ENCODE data around the gene COMMD8. TPM values are rescaled to one million over a fixed set of nuclear protein-coding genes. Genes with fewer than 3 reads are reported as not detected.

COMMD8 gene
- total RNA-seq, 1 experiment from 2014 or later = 44.7 TPM

DNA sequence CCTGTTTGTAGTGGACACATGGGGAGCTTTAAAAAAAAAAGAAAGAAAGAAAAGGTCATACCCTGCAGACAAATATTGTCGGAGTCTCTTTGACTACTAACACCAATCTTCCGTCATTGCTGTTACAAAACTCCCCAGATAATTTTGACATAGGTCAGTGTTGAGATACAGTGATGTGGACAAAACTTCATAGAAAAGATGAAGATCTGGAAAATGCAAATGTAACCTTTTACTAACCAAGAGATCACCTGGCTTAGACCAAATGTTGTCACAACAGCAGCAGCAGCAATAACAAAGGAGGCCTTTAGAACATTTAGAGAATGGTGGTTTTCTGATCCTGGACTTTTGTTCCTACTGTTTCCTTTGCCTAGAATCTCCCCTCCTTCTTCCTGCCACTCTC lies 8.1 kb upstream of the COMMD8 start:
- DNase-seq (ENCODE audit: low read depth) = no peak

DNA sequence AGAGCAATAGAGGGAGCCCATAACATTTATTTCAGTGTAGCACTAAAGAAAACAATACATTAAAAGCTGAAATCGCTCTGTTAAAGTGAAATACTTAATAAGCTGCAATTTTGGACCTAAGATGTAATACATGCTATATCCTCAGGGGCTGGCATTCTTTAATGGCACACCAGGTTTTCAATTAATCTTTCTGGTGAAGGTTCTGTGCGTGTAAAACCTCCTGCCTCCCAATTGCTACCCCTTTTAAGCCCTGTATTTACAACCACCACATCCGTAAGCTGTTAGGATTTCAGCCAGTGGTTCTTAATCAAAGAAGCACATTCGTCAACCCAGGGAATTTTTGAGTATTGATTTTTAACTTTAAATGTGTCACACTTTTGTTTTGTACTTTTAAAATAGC lies 7.6 kb upstream of the COMMD8 start:
- no peak for DNase-seq (ENCODE audit: low read depth)

DNA sequence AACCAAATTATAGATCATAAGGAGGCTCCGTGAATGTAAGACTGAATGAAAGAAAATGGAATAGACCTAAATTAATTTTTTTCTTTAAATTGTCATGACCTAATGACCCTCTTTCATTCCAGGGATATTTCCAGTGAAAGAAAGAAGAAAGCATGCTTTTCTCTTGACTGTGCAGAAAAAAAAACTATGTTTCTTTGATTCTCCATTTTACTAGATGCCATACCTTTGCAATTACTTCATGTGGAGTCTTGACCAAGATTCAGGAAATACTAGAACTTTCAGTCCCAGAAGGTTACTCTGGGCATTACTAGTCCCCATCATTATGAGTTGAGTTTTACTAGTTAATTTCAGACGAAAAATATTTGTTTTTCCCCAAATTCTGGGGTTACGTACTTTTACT lies 6.4 kb upstream of the COMMD8 start:
- DNase-seq (ENCODE audit: low read depth) = peak; percentile 49

DNA sequence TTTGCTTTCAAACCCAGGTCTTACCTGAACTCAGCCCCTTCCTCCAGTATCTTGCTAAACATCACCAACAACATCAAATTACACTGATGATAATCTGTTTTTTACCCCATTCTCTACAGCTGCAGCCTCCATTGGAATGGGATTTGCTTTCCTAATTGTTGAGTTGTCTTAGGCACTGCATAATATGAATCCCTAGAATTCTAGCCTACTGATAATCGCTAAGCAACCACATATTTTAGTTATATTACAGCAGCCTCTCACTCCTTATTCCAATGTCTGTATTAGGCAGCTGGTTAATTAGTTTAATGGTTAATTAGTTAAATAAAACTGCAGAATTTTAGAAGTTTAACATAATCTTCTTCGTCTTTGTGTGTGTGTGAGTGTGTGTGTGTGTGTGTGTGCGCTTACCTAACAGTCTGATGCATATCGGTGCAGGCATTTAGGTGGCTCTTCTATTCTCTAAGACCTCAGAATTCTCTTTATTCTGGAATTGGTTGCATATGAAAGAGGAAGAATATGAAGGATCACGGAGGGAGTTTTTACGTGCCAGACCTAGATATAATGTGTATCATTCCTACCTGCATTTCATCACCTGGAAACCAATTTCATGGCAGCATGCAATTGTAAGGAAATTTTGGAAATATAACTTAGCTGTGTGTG lies 5.3 kb upstream of the COMMD8 start:
- peak; percentile 38 for DNase-seq (ENCODE audit: low read depth)

DNA sequence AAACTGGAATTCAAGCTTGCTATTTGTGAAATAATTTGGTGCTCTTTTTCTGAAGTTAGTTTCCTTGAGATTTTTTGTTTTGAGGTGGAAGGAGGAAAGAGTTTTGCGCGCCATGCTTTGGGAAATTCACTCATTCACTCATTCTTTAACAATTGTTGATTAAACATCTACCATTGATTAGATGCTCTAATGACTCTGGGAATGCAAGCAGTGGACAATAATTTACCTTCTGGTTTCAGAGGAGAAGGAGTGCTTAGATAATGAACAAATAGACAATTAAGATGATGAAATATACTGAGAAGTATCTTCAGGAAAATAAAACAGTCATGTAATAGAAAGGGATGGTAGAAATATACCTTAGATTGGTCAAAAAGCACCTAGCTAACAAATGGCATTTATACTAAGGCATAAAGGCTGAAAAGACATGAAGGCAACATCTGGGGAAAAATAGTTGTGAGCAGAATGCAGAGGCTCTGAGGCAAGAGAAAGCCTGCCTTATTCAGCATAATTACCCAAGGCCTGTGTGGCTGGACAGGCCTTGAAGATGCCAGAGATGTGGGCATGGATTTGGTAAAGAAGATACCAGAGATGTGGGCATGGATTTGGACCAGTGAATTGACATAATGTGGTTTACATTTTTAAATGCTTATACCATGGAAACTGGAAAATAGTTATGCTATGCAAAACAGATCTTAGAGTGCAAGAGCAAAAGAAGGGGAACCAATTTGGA lies 2.7 kb upstream of the COMMD8 start:
- DNase-seq (ENCODE audit: low read depth) = no peak

DNA sequence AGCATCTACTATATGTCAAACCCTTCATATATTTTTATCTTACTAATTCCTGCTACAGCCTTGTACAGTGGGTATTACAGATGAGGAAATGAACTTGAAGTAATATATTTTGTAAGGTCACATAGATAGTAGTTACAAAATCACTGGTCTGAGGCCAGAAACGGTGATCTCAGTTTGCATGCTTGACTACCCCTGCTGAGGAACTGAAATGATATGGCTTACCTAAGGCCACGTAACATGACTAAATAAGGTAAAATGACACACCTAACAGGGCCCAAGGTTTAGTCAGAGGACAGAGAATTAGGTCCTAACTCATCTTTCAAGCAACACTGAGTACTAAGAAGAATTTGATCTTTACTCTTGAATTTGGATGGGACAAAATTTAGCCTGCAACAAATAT lies 1.5 kb upstream of the COMMD8 start:
- DNase-seq (ENCODE audit: low read depth) = peak; percentile 12

DNA sequence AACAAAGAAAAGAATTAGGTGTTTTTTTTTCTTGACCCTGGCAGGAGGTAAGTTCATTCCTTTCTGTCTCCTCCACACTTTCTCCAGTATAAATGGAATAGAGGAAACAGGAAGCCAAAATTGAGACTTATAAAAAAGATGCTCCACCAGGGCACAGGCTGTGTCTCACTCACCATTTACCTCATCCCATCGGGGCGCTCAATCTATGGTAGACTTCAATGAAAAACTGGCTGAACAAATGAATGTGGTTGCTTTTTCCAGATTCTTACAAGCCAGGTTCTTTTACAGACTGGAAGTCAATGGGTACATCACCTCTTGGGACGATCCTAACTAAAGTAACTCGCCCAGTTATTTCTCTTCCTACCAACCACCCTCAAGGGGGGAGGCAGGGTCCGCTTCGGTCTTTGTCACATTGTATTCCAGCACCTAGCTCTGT lies 685 bp downstream of the COMMD8 start:
- DNase-seq (ENCODE audit: low read depth) = no peak

DNA sequence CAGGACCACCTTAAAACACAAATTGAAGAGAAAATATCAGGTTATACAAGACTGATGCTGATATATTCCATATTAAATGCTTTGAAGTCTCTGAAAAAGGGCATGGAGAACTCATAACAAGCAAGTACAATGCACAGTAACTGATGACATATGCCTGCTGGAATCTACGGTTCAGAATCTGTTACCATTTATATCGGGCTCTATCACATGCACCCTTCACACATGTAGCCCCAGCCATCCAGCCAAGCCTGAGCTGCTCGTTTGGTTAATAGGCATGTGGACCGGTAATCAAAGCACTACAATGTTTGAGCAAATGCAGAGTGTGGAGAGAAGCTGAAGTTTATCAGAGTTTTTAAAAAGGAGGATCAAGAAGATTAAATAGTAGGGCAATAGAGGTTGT lies 11.8 kb downstream of the COMMD8 start:
- DNase-seq (ENCODE audit: low read depth) = no peak

DNA sequence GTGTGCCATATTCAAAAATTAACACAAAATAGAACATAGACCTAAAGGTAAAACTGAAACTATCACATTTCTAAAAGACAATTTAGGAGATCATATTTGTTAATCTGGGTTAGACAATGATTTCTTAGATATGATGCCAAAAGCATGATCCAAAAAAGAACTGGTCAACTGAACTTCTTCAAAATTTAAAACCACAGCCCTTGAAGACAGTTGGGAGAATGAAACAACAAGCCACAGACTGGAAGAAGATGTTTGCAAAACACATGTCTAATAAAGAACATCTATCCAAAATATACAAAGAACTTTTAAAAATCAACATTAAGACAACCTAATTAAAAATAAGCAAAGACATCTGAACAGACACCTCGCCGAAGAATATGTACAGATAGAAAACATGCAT lies 19.5 kb downstream of the COMMD8 start:
- DNase-seq (ENCODE audit: low read depth) = no peak

DNA sequence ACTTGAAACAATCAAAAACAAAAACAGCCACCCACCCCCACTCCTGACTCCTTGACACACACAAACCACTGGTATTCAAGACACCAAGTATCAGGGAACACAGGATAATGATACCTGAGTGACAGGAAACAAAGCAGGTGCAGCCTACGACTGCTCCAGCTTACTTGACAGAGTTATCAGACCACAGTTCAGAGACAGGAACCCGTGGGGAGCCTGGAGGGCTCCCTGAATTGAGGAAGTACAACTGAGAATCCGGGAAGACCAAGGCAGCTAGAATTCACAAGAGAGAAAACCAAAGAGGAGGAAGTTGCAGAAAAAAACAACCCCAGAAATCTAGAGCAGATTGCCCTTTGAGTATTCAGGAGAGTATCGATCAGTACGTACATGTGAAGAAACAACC lies 20.5 kb downstream of the COMMD8 start:
- DNase-seq (ENCODE audit: low read depth) = no peak

DNA sequence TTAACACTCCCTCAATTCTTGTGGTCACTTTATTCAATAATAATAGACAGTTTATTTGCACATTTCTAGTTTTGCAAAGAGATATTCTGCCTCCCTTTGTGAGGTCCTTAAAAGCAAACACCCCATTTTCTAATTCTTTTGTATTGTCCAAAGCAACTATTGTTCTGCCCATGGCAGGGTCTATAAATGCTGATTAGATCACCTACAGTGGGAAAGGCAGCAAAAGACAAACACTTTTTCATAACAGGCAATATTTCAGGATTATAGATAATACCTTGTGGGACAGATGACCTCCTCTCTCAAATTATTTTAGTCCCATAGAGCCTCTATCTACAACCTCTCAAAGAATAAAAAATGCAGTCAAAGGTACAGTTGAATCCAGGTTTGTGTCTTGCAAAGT lies 28.6 kb downstream of the COMMD8 start:
- no peak for DNase-seq (ENCODE audit: low read depth)

DNA sequence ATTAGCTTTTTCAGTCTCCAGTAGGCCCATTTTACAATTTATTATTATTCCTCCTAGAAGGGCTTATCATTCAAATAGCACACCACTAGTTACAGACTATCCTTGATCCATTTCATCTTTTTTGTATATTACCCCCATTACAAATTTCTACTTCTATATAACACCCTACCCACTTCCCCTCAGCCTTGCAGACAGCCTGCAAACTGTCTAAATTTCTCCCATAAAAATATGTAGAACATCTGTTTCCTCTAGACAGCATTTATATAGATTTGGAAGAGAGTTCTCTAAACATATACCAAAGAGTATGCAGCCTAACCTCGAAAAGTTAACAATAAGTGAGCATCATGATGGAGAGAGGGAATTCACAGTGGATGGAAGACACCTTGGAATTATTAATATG lies 30.8 kb downstream of the COMMD8 start:
- no peak for DNase-seq (ENCODE audit: low read depth)

DNA sequence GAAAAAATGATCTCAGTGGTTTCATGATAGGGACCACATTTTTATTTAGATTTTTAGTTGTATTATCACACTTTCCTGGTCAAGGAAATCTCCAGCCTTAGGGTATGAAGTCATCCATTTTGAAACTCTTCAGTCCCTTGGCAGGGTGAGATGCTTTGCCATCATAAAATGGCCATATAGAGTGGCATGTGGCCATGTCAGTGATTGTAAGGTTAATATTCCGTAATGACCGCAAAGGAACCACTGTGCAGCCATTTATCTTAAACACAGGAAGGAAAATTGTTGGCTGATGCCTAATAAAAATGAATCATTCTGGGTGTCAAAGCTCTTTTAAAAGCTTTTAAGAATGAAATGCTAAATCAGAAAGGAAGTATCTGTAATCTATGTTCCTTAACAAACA lies 35.6 kb downstream of the COMMD8 start:
- DNase-seq (ENCODE audit: low read depth) = peak; percentile 74

DNA sequence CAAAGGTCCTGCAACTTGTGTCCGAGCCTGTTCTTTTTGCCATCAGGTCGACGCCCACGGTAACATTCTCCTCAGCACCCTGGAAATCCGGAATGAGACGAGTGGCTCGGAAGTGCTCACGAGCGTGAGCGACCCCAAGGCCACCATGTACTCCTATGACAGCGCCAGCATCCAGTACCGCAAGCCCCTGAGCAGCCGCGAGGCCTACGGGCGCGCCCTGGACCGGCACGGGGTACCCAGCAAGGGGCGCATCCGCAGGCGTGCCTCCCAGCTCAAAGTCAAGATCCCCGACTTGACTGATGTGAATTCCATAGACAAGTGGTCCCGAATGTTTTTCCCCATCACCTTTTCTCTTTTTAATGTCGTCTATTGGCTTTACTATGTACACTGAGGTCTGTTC lies 37.9 kb downstream of the COMMD8 start:
- DNase-seq (ENCODE audit: low read depth) = no peak

DNA sequence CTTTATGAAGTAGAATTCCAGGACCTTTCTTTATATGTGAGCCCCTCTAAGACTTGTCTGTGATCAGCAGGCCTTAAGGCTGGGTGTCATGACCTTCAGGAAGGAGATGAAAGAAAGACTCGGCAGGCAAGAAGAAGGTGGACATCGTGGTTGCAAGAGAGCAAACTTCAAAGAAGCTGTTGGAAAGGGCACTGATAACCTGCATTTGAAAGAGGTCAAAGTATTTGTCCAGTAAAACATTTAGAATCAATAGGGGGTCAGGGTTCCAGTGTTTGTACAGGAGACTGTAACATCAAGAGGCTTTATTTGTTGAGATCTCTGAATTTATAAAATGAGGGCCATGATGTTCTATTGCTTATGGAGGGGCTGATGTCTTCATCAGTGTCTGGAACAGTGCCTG lies 44.2 kb downstream of the COMMD8 start:
- no peak for DNase-seq (ENCODE audit: low read depth)

DNA sequence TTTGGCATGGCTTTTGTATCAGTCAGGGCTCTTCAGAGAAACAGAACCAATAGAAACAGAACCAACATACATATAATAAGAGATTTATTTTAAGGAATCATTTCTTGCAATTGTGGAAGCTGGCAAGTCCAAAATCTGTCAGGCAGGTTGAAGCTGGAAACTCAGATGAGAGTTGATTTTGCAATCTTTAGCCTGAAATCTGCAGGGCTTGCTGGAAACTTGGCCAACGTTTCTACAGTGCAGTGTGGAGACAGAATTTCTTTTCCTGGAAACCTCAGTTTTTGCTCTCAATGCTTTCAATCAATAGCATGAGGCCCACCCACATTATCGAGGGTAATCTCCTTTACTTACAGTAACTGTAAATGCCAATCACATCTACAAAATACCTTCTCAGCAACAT lies 45.4 kb downstream of the COMMD8 start:
- DNase-seq (ENCODE audit: low read depth) = no peak

DNA sequence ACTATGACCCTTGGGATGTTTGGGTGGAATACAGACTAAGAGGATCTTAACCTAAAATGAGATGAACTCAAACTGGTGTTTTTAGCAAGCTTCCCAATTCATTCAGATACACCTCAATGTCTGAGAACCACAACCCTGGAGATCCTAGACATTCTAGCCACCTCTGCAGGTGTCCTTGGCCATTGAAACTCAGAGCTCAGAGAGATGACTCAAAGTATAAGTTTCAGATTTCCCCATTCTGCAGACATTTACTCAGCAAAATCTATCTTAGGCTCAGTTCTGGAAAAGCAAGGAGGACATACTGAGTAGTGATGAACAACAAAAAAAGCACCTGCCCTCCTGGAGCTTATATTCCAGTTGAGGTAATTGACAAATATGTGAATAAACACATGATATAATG lies 47.8 kb downstream of the COMMD8 start:
- no peak for DNase-seq (ENCODE audit: low read depth)

DNA sequence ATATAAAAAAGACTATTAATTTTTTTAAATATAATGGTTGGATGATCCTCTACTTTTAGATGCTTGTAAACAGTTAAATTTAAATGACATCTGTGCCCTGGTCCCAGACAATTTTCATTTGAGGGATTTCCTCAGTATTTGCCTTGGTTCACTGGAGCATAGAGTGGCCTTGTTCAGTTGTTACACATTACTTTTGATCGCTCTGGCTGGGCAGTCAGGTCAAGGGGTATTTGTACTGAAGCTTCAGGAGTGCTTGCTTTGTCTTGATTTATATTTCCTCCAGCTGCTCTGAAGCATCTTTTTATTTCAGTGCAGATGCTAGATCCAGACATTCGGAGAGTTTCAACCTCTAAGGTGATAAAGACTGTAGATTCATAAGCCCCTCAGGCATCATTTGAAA lies 50.0 kb downstream of the COMMD8 start:
- no peak for DNase-seq (ENCODE audit: low read depth)

DNA sequence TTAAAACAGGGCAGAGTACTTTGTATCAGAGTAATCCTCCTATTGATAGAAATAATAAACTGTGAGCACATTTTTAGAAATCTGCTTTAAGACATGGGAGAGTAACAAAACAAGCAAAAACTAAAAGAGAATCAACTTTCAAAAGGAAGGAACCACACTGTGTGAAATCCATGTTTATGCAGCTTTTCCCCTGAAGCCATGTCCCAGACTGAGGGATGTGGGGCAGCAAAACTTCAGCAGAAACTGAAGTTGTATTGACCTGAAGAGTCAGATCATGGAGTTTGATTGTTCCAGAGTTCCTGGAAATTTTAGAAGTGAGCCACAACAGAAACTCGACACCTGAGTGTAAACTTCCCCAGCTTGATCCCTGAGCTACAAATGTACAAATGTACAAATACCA lies 53.2 kb downstream of the COMMD8 start:
- peak; percentile 23 for DNase-seq (ENCODE audit: low read depth)

DNA sequence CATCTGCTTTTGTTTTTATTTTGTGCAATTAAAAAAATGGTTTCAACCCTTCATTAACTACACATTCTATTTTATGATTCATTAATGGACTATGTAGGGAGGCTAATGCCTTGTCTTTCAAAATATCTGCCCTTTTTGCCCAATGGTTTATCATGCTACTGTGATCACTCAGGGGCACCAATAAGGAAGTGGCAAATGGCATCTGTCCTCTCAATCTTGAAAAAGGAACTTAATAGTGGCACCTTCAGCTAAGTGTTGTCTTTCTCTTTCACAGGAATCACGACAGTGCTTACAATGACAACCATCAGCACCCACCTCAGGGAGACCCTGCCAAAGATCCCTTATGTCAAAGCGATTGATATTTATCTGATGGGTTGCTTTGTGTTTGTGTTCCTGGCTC lies 57.1 kb downstream of the COMMD8 start:
- no peak for DNase-seq (ENCODE audit: low read depth)

Data from M059J (cell line).